ENCODE measurements around the gene DDX3X.
A peak's percentile ranks its signal among the peaks of the same experiment; 100 is the strongest.

GRCh38 chrX:41333744-41334362 is at the start of gene DDX3X:
- TF ChIP-seq CTCF (IDR thresholded peaks at IDR 0.05), result no peak
- peak; percentile 96 for TF ChIP-seq POLR2AphosphoS5 (IDR thresholded peaks at IDR 0.05; ENCODE audit: low read depth, low read length)
- no peak for TF ChIP-seq SIN3A (IDR thresholded peaks at IDR 0.05; ENCODE audit: borderline replicate concordance, insufficient read depth, low read depth, low read length)

Measured in Panc1 (cell line).